ENCODE results near the gene OR4F17.
"Not testable (repeated sequence)": the region's sequence is repeated elsewhere in the genome, so short reads cannot be mapped to it uniquely, and the experiment has no call there.

OR4F17 gene

GRCh38 chr19:106804-107203 is at the start of gene OR4F17:
Gene OR4F17, plus strand, starts transcription at chr19:107104. Its CDS starts 3,575 bp downstream, at chr19:110679.
- H3K27me3 Mint-ChIP-seq (ENCODE audit: low read depth), result not testable (repeated sequence)

GRCh38 chr19:70793-71192 is 36.1 kb upstream of the OR4F17 start:
- not testable (repeated sequence) for H3K27me3 Mint-ChIP-seq (ENCODE audit: low read depth); H3K27ac Mint-ChIP-seq; H3K36me3 Mint-ChIP-seq (ENCODE audit: low read depth); H3K9me3 Mint-ChIP-seq; H3K4me3 Mint-ChIP-seq; H3K4me1 Mint-ChIP-seq

More at GRCh38 chr19:106804-107203, at the start of gene OR4F17:
- not testable (repeated sequence) for H3K36me3 Mint-ChIP-seq (ENCODE audit: low read depth); H3K27ac Mint-ChIP-seq; H3K9me3 Mint-ChIP-seq; H3K4me1 Mint-ChIP-seq; H3K4me3 Mint-ChIP-seq

GRCh38 chr19:82864-83263 is 24.0 kb upstream of the OR4F17 start:
- H3K4me3 Mint-ChIP-seq; H3K27ac Mint-ChIP-seq; H3K4me1 Mint-ChIP-seq; H3K27me3 Mint-ChIP-seq (ENCODE audit: low read depth); H3K36me3 Mint-ChIP-seq (ENCODE audit: low read depth); H3K9me3 Mint-ChIP-seq: not testable (repeated sequence)

GRCh38 chr19:83626-84025 is 23.3 kb upstream of the OR4F17 start:
- H3K27ac Mint-ChIP-seq; H3K36me3 Mint-ChIP-seq (ENCODE audit: low read depth); H3K27me3 Mint-ChIP-seq (ENCODE audit: low read depth); H3K4me1 Mint-ChIP-seq; H3K9me3 Mint-ChIP-seq; H3K4me3 Mint-ChIP-seq: not testable (repeated sequence)

GRCh38 chr19:90678-91077 is 16.2 kb upstream of the OR4F17 start:
- H3K9me3 Mint-ChIP-seq; H3K4me1 Mint-ChIP-seq; H3K27ac Mint-ChIP-seq; H3K4me3 Mint-ChIP-seq; H3K36me3 Mint-ChIP-seq (ENCODE audit: low read depth): not testable (repeated sequence)
- peaks cover 12% of the 10 kb centered on the region for H3K27me3 Mint-ChIP-seq (ENCODE audit: low read depth)

- H3K4me1 Mint-ChIP-seq; H3K9me3 Mint-ChIP-seq; H3K4me3 Mint-ChIP-seq; H3K36me3 Mint-ChIP-seq (ENCODE audit: low read depth); H3K27ac Mint-ChIP-seq: not testable (repeated sequence)
- H3K27me3 Mint-ChIP-seq (ENCODE audit: low read depth), result peaks cover 10% of the 10 kb centered on the region
These were observed 12.1 kb upstream of the OR4F17 start for GRCh38 chr19:94794-95193.

GRCh38 chr19:97647-98046 is 9.3 kb upstream of the OR4F17 start:
- not testable (repeated sequence) for H3K4me3 Mint-ChIP-seq; H3K27ac Mint-ChIP-seq; H3K4me1 Mint-ChIP-seq; H3K9me3 Mint-ChIP-seq; H3K27me3 Mint-ChIP-seq (ENCODE audit: low read depth); H3K36me3 Mint-ChIP-seq (ENCODE audit: low read depth)

- H3K4me3 Mint-ChIP-seq; H3K27ac Mint-ChIP-seq; H3K4me1 Mint-ChIP-seq; H3K27me3 Mint-ChIP-seq (ENCODE audit: low read depth); H3K9me3 Mint-ChIP-seq; H3K36me3 Mint-ChIP-seq (ENCODE audit: low read depth): not testable (repeated sequence)
These were observed 13.7 kb downstream of the OR4F17 start for GRCh38 chr19:120443-121140.

All from nephron (organoid).